Iris pigment epithelial cell (primary cell): Measurements from ENCODE around the gene MAP1A.

Source experiments
- DNase-seq: peaks from one replicate; pipeline ENCODE4 v3.0.0-alpha.2; 2011; ENCODE audit warnings: low read depth

Gene MAP1A

GRCh38 chr15:43517354-43518196, at the start of gene MAP1A:
Gene MAP1A, plus strand, starts transcription at chr15:43517608. Its CDS starts 3,866 bp downstream, at chr15:43521474.
- DNase-seq, result peak; percentile 73

GRCh38 chr15:43469867-43470266, 47.5 kb upstream of the MAP1A start:
- peak; percentile 74 for DNase-seq

- DNase-seq, result no peak
These were observed 45.4 kb upstream of the MAP1A start for GRCh38 chr15:43471975-43472374.

GRCh38 chr15:43473885-43474284, 43.5 kb upstream of the MAP1A start:
- no peak for DNase-seq

GRCh38 chr15:43483297-43484128, 33.9 kb upstream of the MAP1A start:
- peak; percentile 32 for DNase-seq

- peak; percentile 34 for DNase-seq
These were observed 33.0 kb upstream of the MAP1A start for GRCh38 chr15:43484455-43484854.

- DNase-seq, result no peak
These were observed 30.0 kb upstream of the MAP1A start for GRCh38 chr15:43487271-43487895.

- DNase-seq, result no peak
These were observed 28.6 kb upstream of the MAP1A start for GRCh38 chr15:43488790-43489189.

GRCh38 chr15:43489191-43489590, 28.2 kb upstream of the MAP1A start:
- no peak for DNase-seq

GRCh38 chr15:43492266-43492665, 25.1 kb upstream of the MAP1A start:
- no peak for DNase-seq

- peak; percentile 96 for DNase-seq
These were observed 24.5 kb upstream of the MAP1A start, which contains the start of gene TP53BP1 for GRCh38 chr15:43492673-43493601. Gene TP53BP1, minus strand, starts transcription at chr15:43493156. Its CDS starts 113 bp downstream, at chr15:43493043.

- no peak for DNase-seq
These were observed 23.5 kb upstream of the MAP1A start for GRCh38 chr15:43493703-43494472.

- DNase-seq, result no peak
These were observed 18.4 kb upstream of the MAP1A start for GRCh38 chr15:43498990-43499389.

GRCh38 chr15:43499635-43500034, 17.8 kb upstream of the MAP1A start:
- DNase-seq, result no peak

- DNase-seq, result peak; percentile 88
These were observed 11.7 kb upstream of the MAP1A start for GRCh38 chr15:43505738-43506137.

- DNase-seq, result no peak
These were observed 9.0 kb upstream of the MAP1A start for GRCh38 chr15:43508421-43508820.

GRCh38 chr15:43508991-43509659, 8.3 kb upstream of the MAP1A start:
- DNase-seq, result peak; percentile 43

- peak; percentile 40 for DNase-seq
These were observed 7.7 kb upstream of the MAP1A start for GRCh38 chr15:43509660-43510199.

GRCh38 chr15:43510200-43511011, 7.0 kb upstream of the MAP1A start:
- peak; percentile 99 for DNase-seq
